Gastrocnemius medialis (tissue), 4 donors: Measurements from ENCODE around the gene CXADR. TPM values are rescaled to one million over a fixed set of nuclear protein-coding genes. Genes with fewer than 3 reads are reported as not detected.

Experiments used
- ATAC-seq, 2 donors: fragments of 150-250 bp; one replicate each; pipeline ENCODE4 v1.9.1; 2016
- DNase-seq, 2 donors: peaks; one replicate each; pipeline ENCODE4 v3.0.0-alpha.2; 2019
- H3K27ac ChIP-seq, 4 donors: fragments of 200-600 bp; sonication (generic); 1 replicate in 1 of 4; 2 replicates in 3 of 4; pipeline ENCODE4 v1.5.1; 2016 to 2018; ENCODE audit warnings: mild to moderate bottlenecking in 2 of 4, moderate library complexity in 1 of 4
- H3K27me3 ChIP-seq, 3 donors: fragments of 200-600 bp; sonication (generic) in 2 of 3; 1 replicate in 1 of 3; 2 replicates in 2 of 3; pipeline versions ENCODE4 v1.5.1 to v1.6.0; 2016 to 2019; ENCODE audit warnings: mild to moderate bottlenecking in 1 of 3, moderate library complexity in 1 of 3
- H3K36me3 ChIP-seq, 2 donors: fragments of 200-600 bp; sonication (generic) in 1 of 2; one replicate each; pipeline ENCODE4 v1.5.1; 2017 to 2018
- H3K4me1 ChIP-seq, 2 donors: fragments of 200-600 bp; sonication (generic) in 1 of 2; one replicate each; pipeline ENCODE4 v1.5.1; 2016 to 2017; ENCODE audit warnings: mild to moderate bottlenecking in 2 of 2
- H3K4me3 ChIP-seq, 4 donors: fragments of 200-600 bp; sonication (generic) in 3 of 4; 1 replicate in 1 of 4; 2 replicates in 3 of 4; pipeline ENCODE4 v1.5.1; 2016 to 2019; ENCODE audit warnings: mild to moderate bottlenecking in 2 of 4
- H3K9me3 ChIP-seq, 3 donors: fragments of 200-600 bp; sonication (generic) in 2 of 3; 1 replicate in 1 of 3; 2 replicates in 2 of 3; pipeline ENCODE4 v1.5.1; 2016 to 2019
- POLR2A ChIP-seq, 2 donors: fragments of 450-650 bp; IDR thresholded peaks; one replicate each; pipeline ENCODE4 v1.6.1; 2017; ENCODE audit warnings: antibody characterized with exemption in 2 of 2, mild to moderate bottlenecking in 2 of 2, moderate library complexity in 2 of 2
- in situ Hi-C, 4 donors: fragments of 200-750 bp; cut with MboI; loops; one replicate each; pipeline versions ENCODE4 v1.15.0 to v1.8.0; 2017; ENCODE audit warnings: low sequenced_read_pairs in 4 of 4
- intact Hi-C: fragments of 100-400 bp; cut with DNase I; formaldehyde crosslinking; loops from one replicate; pipeline ENCODE4 v1.15.1; 2023; ENCODE audit warnings: low total_unique reads
- total RNA-seq, 4 donors: library from RNA; depleted of rRNA; stranded (reverse); fragments of >200 nt; gene quantifications; one replicate each; pipeline versions ENCODE4 v1.1.0 to v1.2.3, GENCODE V29; 2016
- TF ChIP-seq, protein P1 (sequence below), 5 experiments: fragments of 450-650 bp in 3 of 5; fragments of 200-600 bp in 2 of 5; sonication (generic) in 2 of 5; IDR thresholded peaks in 4 of 5; conservative IDR thresholded peaks in 1 of 5; 1 replicate in 4 of 5; 2 replicates in 1 of 5; pipeline ENCODE4 v1.5.1; 2016 to 2019; ENCODE audit warnings: antibody characterized with exemption in 5 of 5, mild to moderate bottlenecking in 3 of 5, moderate library complexity in 3 of 5

Gene CXADR
- total RNA-seq, 4 donors from 2014 or later, result 0.35 to 0.68 TPM; not detected in 2

DNA sequence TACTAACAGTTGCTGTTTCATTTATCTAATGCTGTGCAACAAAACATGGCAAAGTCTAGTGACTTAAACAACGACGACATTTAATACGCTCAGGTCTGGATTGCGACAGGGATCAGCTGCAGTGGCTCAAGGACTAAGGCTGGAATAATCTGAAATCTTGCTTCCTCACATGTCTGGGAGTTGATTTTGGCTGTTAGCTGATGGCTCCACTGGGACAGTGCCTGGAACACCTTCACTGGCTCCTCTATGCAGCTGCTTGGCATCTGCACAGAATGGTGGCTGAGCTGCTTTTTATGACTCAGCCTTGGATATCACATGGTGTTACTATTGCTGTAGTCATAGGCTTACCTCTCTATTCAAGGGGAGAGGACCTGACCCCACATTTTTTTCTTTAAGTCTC lies 123.9 kb downstream of the CXADR start:
- TF ChIP-seq, protein P1, sequence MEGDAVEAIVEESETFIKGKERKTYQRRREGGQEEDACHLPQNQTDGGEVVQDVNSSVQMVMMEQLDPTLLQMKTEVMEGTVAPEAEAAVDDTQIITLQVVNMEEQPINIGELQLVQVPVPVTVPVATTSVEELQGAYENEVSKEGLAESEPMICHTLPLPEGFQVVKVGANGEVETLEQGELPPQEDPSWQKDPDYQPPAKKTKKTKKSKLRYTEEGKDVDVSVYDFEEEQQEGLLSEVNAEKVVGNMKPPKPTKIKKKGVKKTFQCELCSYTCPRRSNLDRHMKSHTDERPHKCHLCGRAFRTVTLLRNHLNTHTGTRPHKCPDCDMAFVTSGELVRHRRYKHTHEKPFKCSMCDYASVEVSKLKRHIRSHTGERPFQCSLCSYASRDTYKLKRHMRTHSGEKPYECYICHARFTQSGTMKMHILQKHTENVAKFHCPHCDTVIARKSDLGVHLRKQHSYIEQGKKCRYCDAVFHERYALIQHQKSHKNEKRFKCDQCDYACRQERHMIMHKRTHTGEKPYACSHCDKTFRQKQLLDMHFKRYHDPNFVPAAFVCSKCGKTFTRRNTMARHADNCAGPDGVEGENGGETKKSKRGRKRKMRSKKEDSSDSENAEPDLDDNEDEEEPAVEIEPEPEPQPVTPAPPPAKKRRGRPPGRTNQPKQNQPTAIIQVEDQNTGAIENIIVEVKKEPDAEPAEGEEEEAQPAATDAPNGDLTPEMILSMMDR (IDR thresholded peaks at IDR 0.05 in 4 of 5, conservative IDR thresholded peaks at IDR 0.05 in 1 of 5), result no peak
- no peak for TF ChIP-seq POLR2A (IDR thresholded peaks at IDR 0.05)
- H3K9me3 ChIP-seq, result no peaks in the 10 kb centered on the region
- no peaks in the 10 kb centered on the region for H3K36me3 ChIP-seq
- intact Hi-C loops, result no loop called here
- in situ Hi-C loops, result no loop called here
- peak; percentile 60 to 63 for ATAC-seq
- no peak overlapping the region for H3K27ac ChIP-seq
- DNase-seq, result peak in 1 of 2 donors; percentile 63
- no peak overlapping the region for H3K4me3 ChIP-seq
- H3K4me1 ChIP-seq, result no peaks in the 10 kb centered on the region
- no peaks in the 10 kb centered on the region for H3K27me3 ChIP-seq

DNA sequence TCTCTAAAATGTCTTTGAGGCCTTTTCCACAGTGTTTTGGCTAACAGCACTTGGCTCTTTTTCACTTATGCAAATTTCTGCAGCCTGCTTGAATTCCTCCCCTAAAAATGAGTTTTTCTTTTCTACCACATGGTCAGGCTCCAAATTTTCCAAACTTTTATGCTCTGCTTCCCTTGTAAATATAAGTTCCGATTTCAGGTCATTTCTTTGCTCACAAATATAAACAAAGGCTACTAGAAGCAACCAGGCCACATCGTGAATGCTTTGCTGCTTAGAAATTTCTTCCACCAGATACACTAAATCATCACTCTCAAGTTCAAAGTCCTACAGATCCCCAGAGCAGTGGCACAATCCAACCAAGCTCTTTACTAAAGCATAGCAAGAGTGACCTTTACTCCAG lies 128.0 kb downstream of the CXADR start:
- Histone ChIP-seq H3K36me3 (no peaks in the 10 kb centered on the region), H3K9me3 (no peaks in the 10 kb centered on the region), H3K27me3 (no peaks in the 10 kb centered on the region), H3K4me3 (no peak overlapping the region), H3K27ac (no peak overlapping the region), H3K4me1 (no peaks in the 10 kb centered on the region)
- in situ Hi-C loops (no loop called here), intact Hi-C loops (no loop called here)
- ATAC-seq (no peak), DNase-seq (no peak)
- TF ChIP-seq POLR2A (IDR thresholded peaks at IDR 0.05), result no peak
- TF ChIP-seq, protein P1 (IDR thresholded peaks at IDR 0.05 in 4 of 5, conservative IDR thresholded peaks at IDR 0.05 in 1 of 5), result no peak

Other genes with a start within 250 kb of the CXADR start
- 1 to 10 TPM; 1.8 to 4.0 (median 3.1) TPM for gene BTG3, start 99.9 kb downstream of the CXADR start, total RNA-seq